Measurements from ENCODE around the gene CDC23.
"Not testable (repeated sequence)": the region's sequence is repeated elsewhere in the genome, so short reads cannot be mapped to it uniquely, and the experiment has no call there.

The CDC23 gene

DNA sequence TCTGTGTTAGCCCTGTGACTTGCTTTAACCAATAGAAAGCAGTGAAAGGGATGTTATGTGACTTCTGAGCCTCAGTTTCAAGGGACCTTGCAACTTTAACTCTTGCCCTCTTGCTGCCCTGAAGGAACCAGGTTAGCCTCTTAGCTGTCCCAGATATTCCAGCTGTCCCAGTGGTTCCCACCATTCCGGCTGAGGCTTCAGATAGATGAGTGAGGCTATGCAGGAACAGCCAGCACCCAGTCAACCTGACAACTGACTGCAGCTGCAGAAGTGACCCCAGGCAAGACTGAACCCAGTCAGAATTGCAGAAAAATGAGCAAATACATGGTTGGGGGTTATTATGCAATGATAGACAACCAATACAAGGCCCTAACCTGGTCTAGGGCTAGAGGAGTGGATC, 10.4 kb upstream of the CDC23 start:
- no peak for DNase-seq

DNA sequence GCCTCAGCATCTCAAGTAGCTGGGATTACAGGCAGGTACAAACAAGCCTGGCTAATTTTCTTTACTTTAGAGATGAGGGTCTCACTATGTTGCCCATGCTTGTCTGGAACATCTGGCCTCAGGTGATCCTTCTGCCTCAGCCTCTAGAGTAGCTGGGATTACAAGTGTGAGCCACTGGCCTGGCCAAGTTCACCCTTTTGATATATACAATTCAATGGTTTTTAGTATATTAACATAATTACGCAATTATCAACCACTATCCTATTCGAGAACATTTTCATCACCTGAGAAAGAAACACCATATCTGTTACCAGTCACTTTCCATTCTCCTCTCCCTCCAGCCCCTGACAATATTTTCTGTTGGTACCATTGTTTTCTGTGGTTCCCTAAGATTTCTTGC, 3.7 kb upstream of the CDC23 start:
- no peak for DNase-seq

DNA sequence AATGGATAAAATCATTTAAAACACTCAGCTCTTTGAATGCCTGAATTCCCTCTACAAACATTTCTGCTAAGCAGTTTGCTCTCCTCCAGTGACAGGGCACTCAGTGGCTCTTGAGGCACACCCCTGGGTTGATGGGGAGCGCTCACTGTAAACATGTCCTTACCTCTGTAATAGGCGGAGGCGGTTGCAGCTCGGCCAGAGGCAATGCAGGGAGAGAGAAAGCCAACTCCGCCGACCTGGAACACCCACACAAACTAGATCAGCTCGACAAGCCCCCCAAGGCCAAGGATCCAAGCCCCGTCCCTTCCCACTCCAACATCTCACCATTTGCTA, 329 bp downstream of the CDC23 start:
- DNase-seq = peak in 1 of 56 donors; percentile 20

DNA sequence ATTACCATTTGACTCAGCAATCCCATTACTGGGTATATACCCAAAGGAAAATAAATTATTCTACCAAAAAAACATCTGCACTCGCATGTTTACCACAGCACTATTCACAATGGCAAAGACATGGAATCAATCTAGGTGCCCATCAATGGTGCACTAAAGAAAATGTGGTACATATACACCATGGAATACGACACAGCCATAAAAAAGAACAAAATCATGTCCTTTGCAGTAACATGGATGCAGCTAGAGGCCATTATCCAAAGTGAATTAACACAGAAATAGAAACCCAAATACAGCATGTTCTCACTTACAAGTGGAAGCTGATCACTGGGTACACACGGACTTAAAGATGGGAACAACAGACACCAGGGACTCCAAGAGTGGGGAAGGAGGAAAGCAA, 2.1 kb downstream of the CDC23 start:
- no peak for DNase-seq

DNA sequence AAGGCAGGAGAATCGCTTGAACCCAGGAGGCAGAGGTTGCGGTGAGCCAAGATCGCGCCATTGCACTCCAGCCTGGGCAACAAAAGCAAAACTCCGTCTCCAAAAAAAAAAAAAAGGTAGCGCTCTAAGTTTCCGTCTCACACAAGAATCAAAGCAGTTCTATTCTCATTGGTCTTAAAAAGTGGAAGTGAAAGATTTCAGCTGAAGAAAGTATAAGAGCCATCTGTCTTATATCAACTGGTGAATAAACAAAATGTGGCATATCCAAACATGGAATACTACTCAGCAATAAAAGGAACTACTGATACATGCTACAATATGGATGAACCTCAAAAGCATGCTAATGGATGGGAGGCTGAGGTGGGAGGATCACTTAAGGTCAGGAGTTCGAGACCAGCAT, 19.3 kb downstream of the CDC23 start:
- DNase-seq = not testable (repeated sequence)

DNA sequence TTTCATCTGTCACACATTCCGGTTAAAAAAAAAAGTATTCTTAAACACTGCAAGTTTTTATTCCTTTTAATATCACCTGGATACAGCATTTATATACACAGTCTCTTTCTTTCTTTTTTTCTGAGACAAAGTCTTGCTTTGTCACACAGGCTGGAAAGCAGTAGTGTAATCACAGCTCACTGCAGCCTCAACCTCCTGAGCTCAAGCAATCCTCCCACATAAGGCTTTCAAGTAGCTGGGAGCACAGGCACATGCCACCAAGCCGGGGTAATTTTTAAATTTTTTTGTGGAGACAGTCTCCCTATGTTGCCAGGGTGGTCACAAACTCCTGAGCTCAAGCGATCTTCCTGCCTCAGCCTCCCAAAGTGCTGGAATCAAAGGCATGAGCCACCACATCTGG, 20.3 kb downstream of the CDC23 start:
- DNase-seq = no peak

DNA sequence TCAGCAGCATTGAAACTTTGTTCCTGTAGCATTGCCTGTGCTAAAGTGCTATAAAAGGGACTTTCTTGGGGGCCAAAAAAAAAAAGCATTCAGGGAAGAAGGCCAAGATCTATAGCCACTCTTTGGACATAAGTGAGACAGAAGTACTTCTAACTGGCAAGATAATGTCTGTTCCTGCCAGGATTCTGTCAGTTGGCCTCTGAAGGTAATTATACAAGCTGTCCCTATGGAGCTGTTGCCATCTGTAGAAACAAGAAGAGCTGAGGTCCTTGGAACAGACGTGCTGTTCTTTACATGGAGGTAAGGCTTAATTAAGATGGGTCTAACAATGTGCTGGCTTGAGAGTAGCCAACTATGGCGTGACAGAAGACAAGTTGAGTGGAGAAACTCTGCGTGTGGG, 24.5 kb downstream of the CDC23 start:
- DNase-seq = no peak

DNA sequence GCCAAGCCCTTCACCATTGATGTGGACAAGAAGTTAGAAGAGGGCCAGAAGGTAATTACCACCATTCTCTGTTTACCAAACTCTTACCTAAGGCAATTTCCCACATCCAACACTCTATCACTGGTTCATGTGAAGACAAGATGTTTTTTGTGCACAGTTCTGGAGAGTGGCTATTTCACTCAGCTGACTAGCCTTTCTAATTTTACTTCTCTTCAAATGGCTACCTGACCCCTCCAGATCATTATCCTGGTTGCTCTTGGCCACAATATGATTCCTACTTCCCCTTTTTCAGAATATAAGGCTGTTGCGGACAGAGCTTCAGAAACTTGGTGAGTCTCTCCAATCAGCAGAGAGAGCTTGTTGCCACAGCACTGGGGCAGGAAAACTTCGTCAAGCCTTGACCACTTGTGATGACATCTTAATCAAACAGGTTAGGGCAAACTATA, 27.1 kb downstream of the CDC23 start:
- no peak for DNase-seq

DNA sequence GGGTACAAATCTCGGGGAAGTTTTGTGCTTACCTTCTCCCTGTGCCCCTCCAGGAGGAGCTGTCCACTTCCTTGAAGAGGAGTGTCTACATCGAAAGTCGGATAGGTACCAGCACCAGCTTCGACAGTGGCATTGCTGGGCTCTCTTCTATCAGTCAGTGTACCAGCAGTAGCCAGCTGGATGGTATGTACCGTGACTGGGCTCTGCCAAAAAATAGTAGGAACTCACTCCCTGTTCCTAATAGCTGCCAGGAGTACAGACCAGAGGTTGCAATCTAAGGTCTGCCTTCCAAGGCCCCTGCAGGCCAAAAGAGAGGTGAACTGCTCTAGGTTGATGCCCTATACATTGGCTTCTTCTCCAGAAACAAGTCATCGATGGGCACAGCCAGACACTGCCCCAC, 30.3 kb downstream of the CDC23 start:
- DNase-seq = no peak

DNA sequence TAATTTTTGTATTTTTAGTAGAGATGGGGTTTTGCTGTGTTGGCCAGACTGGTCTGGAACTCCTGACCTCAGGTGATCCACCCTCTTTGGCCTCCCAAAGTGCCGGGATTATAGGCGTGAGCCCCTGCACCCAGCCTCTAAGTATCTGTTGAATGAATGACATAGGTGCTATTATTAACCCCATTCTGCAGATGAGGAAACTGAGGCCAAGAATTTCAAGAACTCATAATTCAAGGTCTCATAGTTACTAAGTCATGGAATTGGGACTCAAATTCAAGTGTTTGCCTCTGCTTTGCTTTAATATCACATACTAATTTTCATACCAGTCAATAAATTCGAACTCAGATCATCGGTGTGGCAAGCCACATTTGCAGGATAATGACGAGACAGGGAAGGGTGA, 32.3 kb downstream of the CDC23 start:
- no peak for DNase-seq

DNA sequence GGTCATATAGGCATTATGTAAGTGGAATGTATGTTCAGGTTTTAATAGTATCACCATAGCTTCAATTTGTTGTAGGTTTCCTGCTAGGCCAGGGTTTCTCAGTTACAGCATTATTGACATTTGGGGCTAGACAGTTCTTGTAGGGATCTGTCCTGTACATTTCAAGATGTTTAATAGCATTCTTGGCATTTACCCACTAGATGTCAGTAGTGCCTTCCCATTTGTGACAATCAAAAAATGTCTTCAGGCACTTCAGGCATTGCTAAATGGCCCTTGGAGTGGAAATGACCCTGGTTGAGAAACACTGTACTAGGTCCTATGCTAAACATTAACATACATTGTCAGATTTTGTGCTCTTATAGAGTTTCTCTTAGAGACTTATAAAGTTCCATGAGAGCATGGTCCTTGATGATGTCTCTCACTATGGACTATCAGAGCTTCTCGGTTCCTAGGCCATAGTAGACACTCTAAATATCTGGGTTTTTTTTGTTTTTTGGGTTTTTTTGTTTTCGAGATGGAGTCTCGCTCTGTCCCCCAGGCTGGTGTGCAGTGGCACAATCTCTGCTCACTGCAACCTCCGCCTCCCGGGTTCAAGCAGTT, 32.8 kb downstream of the CDC23 start:
- no peak for DNase-seq

DNA sequence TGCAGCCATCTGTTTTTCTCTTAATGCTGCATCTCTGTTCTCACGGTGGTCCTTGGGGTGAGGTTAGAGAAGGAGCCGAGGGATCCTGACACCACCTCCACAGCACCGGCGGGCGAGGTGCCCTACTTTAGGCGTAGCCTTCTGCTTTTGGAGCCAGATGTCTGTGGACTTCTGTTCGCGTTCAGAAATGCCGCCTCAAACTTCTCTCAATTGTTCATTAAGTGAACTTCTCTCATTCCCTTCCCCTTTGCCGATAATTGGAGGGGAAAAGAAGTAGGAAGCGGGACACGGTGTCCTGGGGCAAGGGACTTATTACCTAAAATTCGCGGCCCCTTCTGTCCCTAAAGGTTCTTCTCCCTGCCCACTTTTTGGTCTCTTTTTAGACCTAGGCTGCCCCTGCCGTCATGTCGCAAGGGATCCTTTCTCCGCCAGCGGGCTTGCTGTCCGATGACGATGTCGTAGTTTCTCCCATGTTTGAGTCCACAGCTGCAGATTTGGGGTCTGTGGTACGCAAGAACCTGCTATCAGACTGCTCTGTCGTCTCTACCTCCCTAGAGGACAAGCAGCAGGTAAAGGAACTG, 33.8 kb downstream of the CDC23 start:
- no peak for DNase-seq

DNA sequence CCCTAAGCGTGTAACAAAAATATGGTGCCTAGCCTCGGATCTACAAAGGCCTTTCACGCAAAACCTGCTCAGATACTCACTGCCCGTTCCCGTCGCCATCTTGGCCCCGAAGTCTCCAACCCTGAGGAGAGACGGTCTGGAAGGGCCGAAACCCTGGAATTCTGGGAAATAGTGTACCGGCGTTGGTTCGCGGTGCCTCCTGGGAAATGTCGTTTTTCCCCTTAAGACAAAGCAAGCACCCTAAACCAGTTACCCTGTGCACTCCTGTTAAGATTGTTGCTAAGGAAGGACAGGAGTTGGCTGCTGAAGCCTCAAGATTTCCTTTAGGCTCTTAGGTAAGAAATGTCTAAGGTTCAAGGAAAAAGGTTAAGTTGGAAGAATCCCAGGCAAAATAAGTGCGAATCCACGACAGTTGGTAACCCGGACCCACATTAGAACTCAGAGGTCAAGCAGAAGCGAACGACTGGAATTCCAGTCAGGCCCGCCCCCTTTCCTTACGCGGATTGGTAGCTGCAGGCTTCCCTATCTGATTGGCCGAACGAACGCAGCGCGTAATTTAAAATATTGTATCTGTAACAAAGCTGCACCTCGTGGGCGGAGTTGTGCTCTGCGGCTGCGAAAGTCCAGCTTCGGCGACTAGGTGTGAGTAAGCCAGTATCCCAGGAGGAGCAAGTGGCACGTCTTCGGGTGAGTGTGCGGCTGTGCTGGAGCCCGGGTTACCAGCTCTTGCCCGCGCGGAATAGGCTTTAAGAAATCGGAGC, 34.4 kb downstream of the CDC23 start, which contains the start of the genes BRD8 and KIF20A:
Gene BRD8 (minus strand): TSS at position 115 of the 761 bp plus-strand sequence. CDS start 16 bp downstream, at position 99.
Gene KIF20A (plus strand): TSS at position 597 of the 761 bp plus-strand sequence. CDS start 569 bp downstream, outside the sequence.
- DNase-seq = peak; percentile 44 to 98 (median 92)

DNA sequence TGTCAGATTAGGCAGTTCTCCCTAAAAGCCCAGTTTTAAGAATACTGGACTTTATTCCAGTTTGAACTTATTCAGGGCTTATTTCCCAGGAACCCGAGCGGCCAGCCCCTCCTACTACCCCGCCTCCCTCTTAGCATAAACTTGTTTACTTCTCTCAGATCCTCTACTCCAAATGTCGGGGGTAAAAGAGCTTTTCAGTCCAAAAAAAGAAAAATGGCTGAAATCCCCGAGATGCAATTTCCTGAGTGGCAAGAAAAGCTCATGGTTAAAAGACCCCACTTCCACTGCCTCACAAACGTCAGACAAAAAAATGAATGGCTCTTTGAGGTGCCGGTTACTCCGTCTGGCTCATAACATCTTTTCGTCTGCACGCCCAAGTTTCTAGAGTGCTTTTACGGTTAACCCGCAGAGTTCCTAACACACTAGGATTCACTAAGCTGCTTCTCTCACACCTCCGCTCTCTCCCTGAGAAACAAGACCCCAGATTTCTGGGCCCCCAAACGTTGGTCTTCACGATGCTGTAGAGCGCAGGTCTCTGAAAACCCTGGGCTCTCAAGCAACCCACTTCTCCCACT, 35.1 kb downstream of the CDC23 start:
- peak in 31 of 56 donors; percentile 2 to 58 (median 23) for DNase-seq

DNA sequence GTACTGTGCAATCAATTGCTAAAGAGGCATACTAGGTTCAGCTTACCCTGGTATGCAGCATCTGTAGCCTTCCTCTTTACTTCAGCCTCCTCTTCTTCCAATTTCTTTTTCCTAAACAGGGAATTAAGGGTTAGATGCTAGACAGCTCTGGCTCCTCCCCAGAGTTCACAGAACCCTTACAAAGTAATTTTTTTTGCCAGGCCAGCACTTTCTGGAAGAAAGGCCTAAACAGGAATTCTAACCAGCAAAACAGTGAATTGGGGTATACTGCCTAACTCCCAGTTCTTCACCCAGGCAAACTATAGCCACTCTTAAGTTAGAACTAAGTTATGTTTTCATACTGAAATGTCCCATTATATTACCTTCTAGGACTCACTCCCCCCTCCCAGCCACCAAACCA, 42.8 kb downstream of the CDC23 start:
- no peak for DNase-seq

DNA sequence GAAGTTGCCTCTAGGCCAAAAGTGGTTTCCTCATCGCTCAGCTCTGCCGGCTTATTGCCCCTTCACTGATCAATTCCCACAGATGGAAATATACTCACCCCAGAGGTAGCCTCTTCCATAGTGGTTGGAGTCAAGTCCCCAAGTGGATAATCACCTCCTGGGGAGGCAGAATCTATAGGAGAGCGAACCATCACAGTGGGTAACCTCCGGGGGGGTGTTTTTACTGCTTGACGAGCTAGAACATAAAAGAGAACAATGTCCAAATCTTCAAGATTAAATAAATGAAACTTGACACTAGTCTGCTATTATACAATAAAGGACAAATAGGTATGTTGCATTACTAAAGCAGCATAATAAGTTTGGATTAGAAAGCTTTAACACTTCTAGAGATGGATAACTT, 44.0 kb downstream of the CDC23 start:
- DNase-seq = no peak

DNA sequence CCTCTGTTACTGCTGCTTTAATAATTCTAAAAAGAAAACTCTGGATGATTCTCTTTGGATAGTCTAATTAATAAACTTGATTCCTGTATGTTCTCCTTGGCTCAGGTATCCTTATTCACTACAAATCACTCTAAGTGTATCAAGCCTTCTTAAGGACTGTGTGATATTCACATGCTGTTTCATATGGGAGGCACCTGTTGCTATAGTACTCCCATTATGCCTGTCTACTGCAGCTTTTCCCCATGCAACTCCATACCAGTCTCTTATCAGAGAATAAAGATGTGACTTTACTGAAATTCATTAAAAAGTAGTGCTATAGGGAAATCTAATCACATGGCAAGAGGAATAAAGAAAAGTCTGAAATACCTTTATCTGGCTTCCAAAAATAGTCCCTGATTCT, 49.4 kb downstream of the CDC23 start:
- DNase-seq = no peak

DNA sequence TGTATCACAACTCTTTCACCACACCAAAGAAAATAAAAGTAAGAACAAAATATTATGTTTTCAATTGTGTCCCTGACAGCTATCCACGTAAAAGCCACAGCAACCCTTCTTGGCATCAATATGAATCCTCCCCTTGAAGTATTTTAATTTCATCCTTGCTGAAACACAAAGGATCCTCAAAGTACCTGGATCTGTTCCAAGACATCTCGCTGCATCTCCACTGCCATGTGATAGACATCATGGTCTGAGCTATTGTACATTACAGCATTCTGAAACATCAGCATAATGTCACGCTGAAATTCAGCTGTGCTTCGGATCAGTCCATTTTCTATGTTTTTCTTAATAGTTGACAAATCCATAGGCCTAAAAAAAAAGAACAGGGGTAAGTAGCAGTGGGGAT, 52.4 kb downstream of the CDC23 start:
- no peak for DNase-seq

DNA sequence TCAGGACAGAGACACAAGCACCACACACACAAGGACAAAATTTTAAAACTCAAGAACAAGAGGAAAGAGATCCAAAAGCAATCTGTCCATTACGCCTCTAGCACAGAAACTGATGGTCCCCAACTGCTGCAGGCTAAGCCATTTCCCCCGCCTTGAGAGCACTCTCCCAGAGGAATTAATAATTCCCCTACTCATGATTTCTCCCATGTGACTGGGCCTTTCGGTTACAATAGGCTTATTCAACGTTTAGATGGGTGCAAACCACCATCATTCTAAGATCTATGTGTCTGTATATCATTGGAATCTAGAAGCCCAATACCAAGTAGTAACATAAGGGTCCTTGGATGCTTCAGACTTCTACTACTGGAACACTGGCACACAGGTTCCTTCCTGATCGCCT, 53.5 kb downstream of the CDC23 start:
- DNase-seq = peak in 3 of 56 donors; percentile 2 to 7 (median 2)

DNA sequence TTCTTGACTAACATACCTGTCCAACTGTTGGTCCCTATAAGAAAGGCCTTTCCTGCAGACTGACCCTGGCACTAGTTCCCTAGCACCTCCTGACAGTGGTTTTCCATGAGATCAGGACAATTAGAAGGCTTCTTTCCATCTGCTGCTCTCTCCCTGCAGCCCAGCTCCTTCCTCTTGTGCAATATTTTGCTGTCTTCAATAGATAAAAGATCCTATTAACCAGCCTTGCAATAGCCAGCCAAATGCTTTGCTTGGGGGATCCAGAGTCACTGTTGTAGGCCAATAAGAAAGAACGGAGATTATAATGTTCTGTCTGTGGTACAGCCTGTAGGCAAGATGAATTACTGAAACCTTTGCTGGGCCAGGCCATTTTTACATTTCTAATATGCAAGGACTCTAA, 55.5 kb downstream of the CDC23 start:
- no peak for DNase-seq

DNA sequence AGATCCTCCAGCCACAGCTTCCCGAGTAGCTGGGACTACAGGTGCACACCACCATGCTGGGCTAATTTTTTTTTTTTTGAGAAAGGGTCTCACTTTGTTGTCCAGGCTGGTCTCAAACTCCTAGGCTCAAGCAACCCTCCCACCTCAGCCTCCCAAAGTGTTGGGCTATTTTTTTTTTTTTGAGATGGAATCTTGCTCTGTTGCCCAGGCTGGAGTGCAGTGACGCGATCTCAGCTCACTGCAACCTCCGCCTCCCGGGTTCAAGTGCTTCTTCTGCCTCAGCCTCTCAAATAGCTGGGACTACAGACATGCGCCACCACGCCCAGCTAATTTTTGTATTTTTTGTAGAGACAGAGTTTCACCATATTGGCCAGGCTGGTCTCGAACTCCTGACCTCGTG, 57.1 kb downstream of the CDC23 start:
- DNase-seq = not testable (repeated sequence)

DNA sequence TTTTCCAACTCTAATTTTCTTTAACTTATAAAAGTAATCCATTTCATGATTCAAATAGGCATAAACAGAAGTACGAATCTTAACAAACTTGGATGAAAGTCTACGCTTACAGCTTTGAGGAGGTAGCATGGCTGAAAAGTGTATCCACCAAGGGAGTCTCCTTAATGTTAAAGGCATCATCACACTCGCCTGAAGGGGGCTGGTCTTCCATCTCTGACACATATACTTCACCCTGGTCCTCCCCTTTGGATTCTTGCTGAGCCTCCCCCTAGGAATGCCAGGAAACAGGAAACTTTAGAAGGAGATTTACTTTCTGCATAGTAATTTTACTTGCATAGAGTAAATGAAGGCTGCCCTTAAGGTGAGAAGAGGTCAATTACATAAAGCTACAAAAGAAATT, 63.6 kb downstream of the CDC23 start:
- DNase-seq = no peak
